B cell (primary cell): ENCODE data around the gene SIPA1L2. TPM values are rescaled to one million over a fixed set of nuclear protein-coding genes. Genes with fewer than 3 reads are reported as not detected.

Source experiments
- ATAC-seq: fragments of 200-7000 bp; cut with Tn5 transposase; one replicate; pipeline ENCODE4 v1.10.0; 2021; ENCODE audit warnings: low read depth, mild to moderate bottlenecking, moderate number of reproducible peaks, moderate library complexity
- CTCF ChIA-PET: fragments of 350-600 bp; sonication (Branson Sonifier 250); formaldehyde crosslinking; loops from one replicate; lab custom pipeline; 2021; ENCODE audit warnings: antibody characterized with exemption, inconsistent platforms; lab: Charles Lee
- POLR2A ChIA-PET: fragments of 350-600 bp; sonication (Branson Sonifier 250); formaldehyde crosslinking; loops from one replicate; lab custom pipeline; 2021; ENCODE audit warnings: antibody characterized with exemption; lab: Charles Lee
- DNase-seq: peaks from one replicate; pipeline ENCODE4 v3.0.0; 2013
- H2AFZ ChIP-seq: 2 replicates; pipeline ENCODE4 v1.6.1; 2012; ENCODE audit warnings: mild to moderate bottlenecking, low read depth, low read length; ENCODE audit not compliant: insufficient read depth, poor library complexity, severe bottlenecking
- H3K27ac ChIP-seq, 2 donors: 1 replicate in 1 of 2; 2 replicates in 1 of 2; pipeline ENCODE4 v1.5.1; 2012 to 2013; ENCODE audit warnings: low read length in 2 of 2, mild to moderate bottlenecking in 2 of 2, moderate library complexity in 1 of 2
- H3K27me3 ChIP-seq, 4 experiments: fragments of 200-600 bp in 1 of 4; sonication (generic) in 1 of 4; replicated peaks in 1 of 4; 1 replicate in 2 of 4; 2 replicates in 2 of 4; pipeline versions ENCODE4 v1.6.1 to v1.7.0; 2013 to 2016; ENCODE audit warnings: low read length in 3 of 4, mild to moderate bottlenecking in 2 of 4, mixed read lengths in 1 of 4, moderate library complexity in 1 of 4; ENCODE audit not compliant: insufficient read depth in 4 of 4, control insufficient read depth in 3 of 4; ENCODE audit errors: control extremely low read depth in 1 of 4
- H3K36me3 ChIP-seq, 2 experiments: replicated peaks in 1 of 2; 1 replicate in 1 of 2; 2 replicates in 1 of 2; pipeline versions ENCODE4 v1.6.1 to v1.7.1; 2013; ENCODE audit warnings: low read length in 1 of 2; ENCODE audit not compliant: insufficient read depth in 2 of 2, control insufficient read depth in 1 of 2; ENCODE audit errors: control extremely low read depth in 1 of 2, extremely low read depth in 1 of 2
- H3K4me1 ChIP-seq, 2 donors: fragments of 200-600 bp in 1 of 2; sonication (generic) in 1 of 2; 1 replicate in 1 of 2; 2 replicates in 1 of 2; pipeline versions ENCODE4 v1.5.1 to v1.6.1; 2013 to 2017; ENCODE audit warnings: low read length in 2 of 2; ENCODE audit not compliant: control insufficient read depth in 2 of 2, insufficient read depth in 2 of 2
- H3K4me2 ChIP-seq: replicated peaks from 2 replicates; pipeline ENCODE3; 2012; ENCODE audit warnings: mild to moderate bottlenecking, low read depth, low read length; ENCODE audit not compliant: poor library complexity, severe bottlenecking
- H3K4me3 ChIP-seq, 5 experiments: fragments of 200-600 bp in 1 of 5; sonication (generic) in 1 of 5; 1 replicate in 3 of 5; 2 replicates in 2 of 5; pipeline versions ENCODE4 v1.5.1 to v1.7.0; 2011 to 2016; ENCODE audit warnings: low read length in 4 of 5, mild to moderate bottlenecking in 4 of 5, low read depth in 2 of 5, control low read depth in 1 of 5, moderate library complexity in 1 of 5; ENCODE audit not compliant: insufficient read depth in 1 of 5; ENCODE audit errors: control extremely low read depth in 1 of 5, extremely low read depth in 1 of 5
- H3K79me2 ChIP-seq: fragments of 200-600 bp; sonication (generic); one replicate; pipeline ENCODE4 v1.6.0; 2016; ENCODE audit warnings: low read length; ENCODE audit not compliant: control insufficient read depth, insufficient read depth
- H3K9ac ChIP-seq: fragments of 200-600 bp; sonication (generic); 2 replicates; pipeline ENCODE4 v1.6.1; 2017; ENCODE audit warnings: mild to moderate bottlenecking, low read length, moderate library complexity
- H3K9me3 ChIP-seq, 3 donors: one replicate each; pipeline versions ENCODE4 v1.6.1 to v1.7.1; 2013; ENCODE audit warnings: low read length in 2 of 3; ENCODE audit not compliant: control insufficient read depth in 2 of 3, insufficient read depth in 1 of 3; ENCODE audit errors: control extremely low read depth in 1 of 3
- H4K20me1 ChIP-seq: 2 replicates; pipeline ENCODE4 v1.6.0; 2012; ENCODE audit warnings: mild to moderate bottlenecking, low read length; ENCODE audit not compliant: insufficient read depth, control insufficient read depth, poor library complexity, severe bottlenecking
- H3K27ac Mint-ChIP-seq: one replicate; pipeline ENCODE4 v1.8.0; 2021; ENCODE audit warnings: mixed read lengths
- H3K27me3 Mint-ChIP-seq: one replicate; pipeline ENCODE4 v1.8.0; 2021; ENCODE audit warnings: mixed read lengths
- H3K4me1 Mint-ChIP-seq: one replicate; pipeline ENCODE4 v1.8.0; 2021; ENCODE audit warnings: mixed read lengths
- H3K4me3 Mint-ChIP-seq: one replicate; pipeline ENCODE4 v1.8.0; 2021; ENCODE audit warnings: mixed read lengths
- H3K9me3 Mint-ChIP-seq: one replicate; pipeline ENCODE4 v1.8.0; 2022; ENCODE audit warnings: mixed read lengths; ENCODE audit not compliant: insufficient read depth
- CTCF ChIP-seq: fragments of 200-600 bp; IDR thresholded peaks from one replicate; pipeline ENCODE4 v1.8.0; 2022; ENCODE audit warnings: antibody characterized with exemption, mild to moderate bottlenecking
- EZH2 ChIP-seq: IDR thresholded peaks from 2 replicates; pipeline ENCODE4 v1.6.1; 2012; ENCODE audit warnings: borderline replicate concordance, low read depth, mild to moderate bottlenecking, moderate library complexity, low read length; ENCODE audit not compliant: insufficient read depth, poor library complexity, severe bottlenecking
- WGBS: methylation state at CpG from one replicate; pipeline ENCODE4 v1.1.5; 2013; ENCODE audit warnings: missing lambda C conversion rate; ENCODE audit not compliant: insufficient coverage; 5-methylcytosine and 5-hydroxymethylcytosine counted together
- intact Hi-C: fragments of 100-400 bp; cut with micrococcal nuclease; formaldehyde crosslinking; loops from one replicate; pipeline ENCODE4 v1.10.0; 2022
- polyA plus RNA-seq: library from polyadenylated mRNA; depleted of rRNA; stranded (reverse); fragments of >200 nt; gene quantifications from 2 replicates; pipeline ENCODE4 v1.2.3, GENCODE V29; 2012
- total RNA-seq, 2 donors: library from RNA; stranded (reverse); fragments of 120-200 nt in 1 of 2; gene quantifications; 1 replicate in 1 of 2; 2 replicates in 1 of 2; pipeline versions ENCODE4 v1.2.3 to v1.2.4, GENCODE V29; 2013 to 2022

Gene SIPA1L2
- total and polyA plus RNA-seq, 2 donors (not counting 1 experiment from before 2014, with no cell fraction given), result 0.07 TPM

- Histone ChIP-seq H3K4me3 (no peak overlapping the region), H3K27ac (no peak overlapping the region), H3K27me3 (peaks cover 0 to 4% (median 0%) of the 10 kb centered on the region in 4 experiments), H3K79me2 (no peaks in the 10 kb centered on the region), H3K9me3 (no peaks in the 10 kb centered on the region), H2AFZ (no peak overlapping the region), H3K36me3 (no peaks in the 10 kb centered on the region), H4K20me1 (no peaks in the 10 kb centered on the region), H3K4me1 (no peaks in the 10 kb centered on the region), H3K9ac (no peak overlapping the region), H3K4me2 (no peak overlapping the region)
- no peaks in the 10 kb centered on the region for H3K9me3 Mint-ChIP-seq
- ChIA-PET CTCF (no interaction called here), POLR2A (no interaction called here)
- ATAC-seq (no peak), DNase-seq (no peak)
- no CpG with 5 or more reads among the region's 2 CpGs for WGBS
- no peak overlapping the region for H3K4me3 Mint-ChIP-seq
- no peak overlapping the region for H3K27ac Mint-ChIP-seq
- intact Hi-C loops, result no loop called here
- H3K27me3 Mint-ChIP-seq, result peaks cover 41% of the 10 kb centered on the region
- no peak for TF ChIP-seq CTCF
- no peak for TF ChIP-seq EZH2
- H3K4me1 Mint-ChIP-seq, result no peaks in the 10 kb centered on the region
Observed at GRCh38 chr1:232622378-232622777, 7.6 kb downstream of the SIPA1L2 start.

- POLR2A ChIA-PET, result no interaction called here
- CTCF ChIA-PET, result no interaction called here
- Histone ChIP-seq H3K9me3 (no peaks in the 10 kb centered on the region), H3K36me3 (no peaks in the 10 kb centered on the region), H3K4me3 (no peak overlapping the region), H3K27me3 (peaks cover 0 to 4% (median 0%) of the 10 kb centered on the region in 4 experiments), H3K9ac (no peak overlapping the region), H3K79me2 (no peaks in the 10 kb centered on the region), H4K20me1 (no peaks in the 10 kb centered on the region), H3K4me1 (no peaks in the 10 kb centered on the region), H3K4me2 (no peak overlapping the region), H3K27ac (no peak overlapping the region), H2AFZ (no peak overlapping the region)
- ATAC-seq, result no peak
- no peak overlapping the region for H3K4me3 Mint-ChIP-seq
- H3K27ac Mint-ChIP-seq, result no peak overlapping the region
- no peak for DNase-seq
- H3K4me1 Mint-ChIP-seq, result no peaks in the 10 kb centered on the region
- TF ChIP-seq EZH2 (no peak), CTCF (no peak)
- intact Hi-C loops, result no loop called here
- no peaks in the 10 kb centered on the region for H3K9me3 Mint-ChIP-seq
- WGBS, result 85% methylated on average over 3 of the region's 3 CpGs
- peaks cover 39% of the 10 kb centered on the region for H3K27me3 Mint-ChIP-seq
Observed at GRCh38 chr1:232621050-232621449, 8.9 kb downstream of the SIPA1L2 start.
